Esophagus muscularis mucosa (tissue), 3 donors: Measurements from ENCODE around the gene ZNF618.

Experiments
- POLR2A ChIP-seq: fragments of 450-650 bp; IDR thresholded peaks from one replicate; pipeline ENCODE4 v1.6.1; 2017; ENCODE audit warnings: antibody characterized with exemption, moderate library complexity, mild to moderate bottlenecking, low read depth
- TF ChIP-seq, protein P1 (sequence below), 3 experiments: fragments of 200-600 bp in 2 of 3; fragments of 450-650 bp in 1 of 3; sonication (generic) in 2 of 3; IDR thresholded peaks; one replicate each; pipeline ENCODE4 v1.5.1; 2017 to 2019; ENCODE audit warnings: antibody characterized with exemption in 3 of 3, mild to moderate bottlenecking in 2 of 3, moderate library complexity in 1 of 3

DNA sequence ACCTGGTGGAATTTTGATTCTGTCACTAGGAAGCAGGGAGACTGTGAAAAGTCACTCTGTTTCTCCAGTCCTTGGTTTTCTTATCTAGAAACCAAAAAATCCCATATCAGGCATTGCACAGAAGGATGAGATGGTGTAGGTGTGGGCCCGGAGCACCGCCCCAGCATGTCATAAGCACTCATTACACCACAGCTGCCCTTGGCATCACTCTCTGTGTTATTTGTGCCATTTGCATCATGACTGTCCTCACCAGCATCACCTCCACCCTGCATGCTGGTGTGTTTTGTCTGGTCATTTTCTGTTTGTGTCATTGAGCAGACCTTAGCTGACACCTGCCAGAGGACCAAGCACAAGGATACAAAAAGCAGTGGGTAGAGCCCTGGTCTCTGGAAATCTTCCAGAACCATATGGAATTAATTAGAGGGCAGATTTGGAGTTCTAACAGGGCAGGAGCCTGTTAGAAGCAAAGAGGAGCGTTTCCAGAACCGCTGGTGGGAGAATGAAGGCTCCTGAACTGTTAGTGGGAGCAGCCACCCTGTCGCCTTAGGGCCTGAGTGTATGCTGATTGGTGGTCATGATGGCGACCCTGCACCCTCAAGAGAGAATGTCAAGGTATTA, 102.7 kb downstream of the ZNF618 start:
- TF ChIP-seq POLR2A, result no peak
- TF ChIP-seq, protein P1, sequence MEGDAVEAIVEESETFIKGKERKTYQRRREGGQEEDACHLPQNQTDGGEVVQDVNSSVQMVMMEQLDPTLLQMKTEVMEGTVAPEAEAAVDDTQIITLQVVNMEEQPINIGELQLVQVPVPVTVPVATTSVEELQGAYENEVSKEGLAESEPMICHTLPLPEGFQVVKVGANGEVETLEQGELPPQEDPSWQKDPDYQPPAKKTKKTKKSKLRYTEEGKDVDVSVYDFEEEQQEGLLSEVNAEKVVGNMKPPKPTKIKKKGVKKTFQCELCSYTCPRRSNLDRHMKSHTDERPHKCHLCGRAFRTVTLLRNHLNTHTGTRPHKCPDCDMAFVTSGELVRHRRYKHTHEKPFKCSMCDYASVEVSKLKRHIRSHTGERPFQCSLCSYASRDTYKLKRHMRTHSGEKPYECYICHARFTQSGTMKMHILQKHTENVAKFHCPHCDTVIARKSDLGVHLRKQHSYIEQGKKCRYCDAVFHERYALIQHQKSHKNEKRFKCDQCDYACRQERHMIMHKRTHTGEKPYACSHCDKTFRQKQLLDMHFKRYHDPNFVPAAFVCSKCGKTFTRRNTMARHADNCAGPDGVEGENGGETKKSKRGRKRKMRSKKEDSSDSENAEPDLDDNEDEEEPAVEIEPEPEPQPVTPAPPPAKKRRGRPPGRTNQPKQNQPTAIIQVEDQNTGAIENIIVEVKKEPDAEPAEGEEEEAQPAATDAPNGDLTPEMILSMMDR (IDR thresholded peaks at IDR 0.05), result no peak
